GM23248 (cell line): ENCODE data around the gene CYP3A5.

Source experiments
- EZH2 ChIP-seq: fragments of 200-600 bp; sonication (generic); IDR thresholded peaks from 2 replicates; pipeline ENCODE4 v1.6.1; 2018; ENCODE audit warnings: antibody characterized with exemption, mild to moderate bottlenecking; ENCODE audit not compliant: insufficient read depth, poor library complexity, severe bottlenecking
- EZH2phosphoT487 ChIP-seq: fragments of 200-600 bp; sonication (generic); IDR thresholded peaks from 2 replicates; pipeline ENCODE4 v1.6.1; 2018; ENCODE audit warnings: antibody characterized with exemption, moderate library complexity, mild to moderate bottlenecking, low read depth; ENCODE audit not compliant: insufficient read depth

DNA sequence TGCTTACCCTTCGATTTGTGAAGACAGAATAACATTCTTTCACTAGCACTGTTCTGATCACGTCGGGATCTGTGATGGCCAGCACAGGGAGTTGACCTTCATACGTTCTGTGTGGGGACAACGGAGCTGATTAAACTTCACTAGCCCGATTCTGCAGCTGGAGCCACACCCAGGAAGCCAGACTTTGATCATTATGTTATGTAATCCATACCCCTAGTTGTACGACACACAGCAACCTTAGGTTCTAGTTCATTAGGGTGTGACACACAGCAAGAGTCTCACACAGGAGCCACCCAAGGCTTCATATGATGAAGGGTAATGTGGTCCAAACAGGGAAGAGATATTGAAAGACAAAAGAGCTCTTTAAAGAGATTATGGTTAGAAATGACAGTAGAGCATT is 7.2 kb downstream of the CYP3A5 start:
- TF ChIP-seq EZH2phosphoT487 (no peak), EZH2 (no peak)
